ENCODE results near the gene KRT3. TPM values are rescaled to one million over a fixed set of nuclear protein-coding genes. Genes with fewer than 3 reads are reported as not detected.
A peak's percentile ranks its signal among the peaks of the same experiment; 100 is the strongest.

KRT3 gene
- total RNA-seq (not detected), total RNA-seq (0 reads per million in 2 donors)

- ATAC-seq (no peak), DNase-seq (no peak)
- no peaks in the 10 kb centered on the region for H3K9me3 ChIP-seq (ENCODE audit: control insufficient read depth, low read length, poor library complexity, severe bottlenecking)
- no peak within 1 kb of the TSS for H3K27ac Mint-ChIP-seq
- peaks cover 2% of the 10 kb centered on the region for H3K36me3 Mint-ChIP-seq (ENCODE audit: low read depth)
- H3K4me1 Mint-ChIP-seq = no peaks in the 10 kb centered on the region
- no peak within 1 kb of the TSS for H3K4me3 Mint-ChIP-seq
- H3K27me3 Mint-ChIP-seq = peaks cover 61% of the 10 kb centered on the region
These were observed at the start of gene KRT3 for GRCh38 chr12:52795694-52796428. Gene KRT3 (minus strand): TSS chr12:52796117. CDS start chr12:52796042, 75 bp downstream.

GRCh38 chr12:52844386-52844785 lies 48.5 kb upstream of the KRT3 start:
- DNase-seq = no peak
- Mint-ChIP-seq H3K36me3 (ENCODE audit: low read depth) (peaks cover 2% of the 10 kb centered on the region), H3K4me1 (peaks cover 7% of the 10 kb centered on the region), H3K4me3 (no peak overlapping the region), H3K27me3 (peaks cover 30% of the 10 kb centered on the region), H3K27ac (no peak overlapping the region)
- ATAC-seq = no peak
- no peaks in the 10 kb centered on the region for H3K9me3 ChIP-seq (ENCODE audit: control insufficient read depth, low read length, poor library complexity, severe bottlenecking)

- ATAC-seq (no peak), DNase-seq (no peak)
- Mint-ChIP-seq H3K4me1 (peaks cover 13% of the 10 kb centered on the region), H3K4me3 (peak overlapping the region; percentile 55), H3K27ac (no peak overlapping the region), H3K27me3 (peaks cover 45% of the 10 kb centered on the region), H3K36me3 (ENCODE audit: low read depth) (peaks cover 8% of the 10 kb centered on the region)
- no peaks in the 10 kb centered on the region for H3K9me3 ChIP-seq (ENCODE audit: control insufficient read depth, low read length, poor library complexity, severe bottlenecking)
These were observed 43.7 kb upstream of the KRT3 start for GRCh38 chr12:52839436-52840105.

GRCh38 chr12:52838609-52839435 lies 42.9 kb upstream of the KRT3 start:
- no peak overlapping the region for H3K27ac Mint-ChIP-seq
- peaks cover 8% of the 10 kb centered on the region for H3K36me3 Mint-ChIP-seq (ENCODE audit: low read depth)
- no peaks in the 10 kb centered on the region for H3K9me3 ChIP-seq (ENCODE audit: control insufficient read depth, low read length, poor library complexity, severe bottlenecking)
- peak overlapping the region; percentile 55 for H3K4me3 Mint-ChIP-seq
- H3K4me1 Mint-ChIP-seq = peaks cover 13% of the 10 kb centered on the region
- DNase-seq = no peak
- no peak for ATAC-seq
- peaks cover 45% of the 10 kb centered on the region for H3K27me3 Mint-ChIP-seq

- no peak overlapping the region for H3K4me3 Mint-ChIP-seq
- no peaks in the 10 kb centered on the region for H3K9me3 ChIP-seq (ENCODE audit: control insufficient read depth, low read length, poor library complexity, severe bottlenecking)
- ATAC-seq (no peak), DNase-seq (no peak)
- H3K36me3 Mint-ChIP-seq (ENCODE audit: low read depth) = peaks cover 8% of the 10 kb centered on the region
- peaks cover 13% of the 10 kb centered on the region for H3K4me1 Mint-ChIP-seq
- peaks cover 48% of the 10 kb centered on the region for H3K27me3 Mint-ChIP-seq
- no peak overlapping the region for H3K27ac Mint-ChIP-seq
These were observed 42.1 kb upstream of the KRT3 start for GRCh38 chr12:52837781-52838608.

- Mint-ChIP-seq H3K36me3 (ENCODE audit: low read depth) (peaks cover 8% of the 10 kb centered on the region), H3K4me1 (peaks cover 9% of the 10 kb centered on the region), H3K27ac (no peak overlapping the region), H3K27me3 (peaks cover 53% of the 10 kb centered on the region), H3K4me3 (no peak overlapping the region)
- DNase-seq = no peak
- ATAC-seq = no peak
- H3K9me3 ChIP-seq (ENCODE audit: control insufficient read depth, low read length, poor library complexity, severe bottlenecking) = no peaks in the 10 kb centered on the region
These were observed 41.5 kb upstream of the KRT3 start for GRCh38 chr12:52837413-52837741.

GRCh38 chr12:52836491-52837412 lies 40.8 kb upstream of the KRT3 start:
- Mint-ChIP-seq H3K4me3 (no peak overlapping the region), H3K36me3 (ENCODE audit: low read depth) (peaks cover 8% of the 10 kb centered on the region), H3K27ac (no peak overlapping the region), H3K4me1 (peaks cover 9% of the 10 kb centered on the region), H3K27me3 (peaks cover 53% of the 10 kb centered on the region)
- no peak for ATAC-seq
- DNase-seq = no peak
- H3K9me3 ChIP-seq (ENCODE audit: control insufficient read depth, low read length, poor library complexity, severe bottlenecking) = no peaks in the 10 kb centered on the region

- H3K4me1 Mint-ChIP-seq = peaks cover 9% of the 10 kb centered on the region
- H3K4me3 Mint-ChIP-seq = no peak overlapping the region
- peaks cover 8% of the 10 kb centered on the region for H3K36me3 Mint-ChIP-seq (ENCODE audit: low read depth)
- no peak for ATAC-seq
- no peak overlapping the region for H3K27ac Mint-ChIP-seq
- no peak for DNase-seq
- H3K27me3 Mint-ChIP-seq = peaks cover 57% of the 10 kb centered on the region
- no peaks in the 10 kb centered on the region for H3K9me3 ChIP-seq (ENCODE audit: control insufficient read depth, low read length, poor library complexity, severe bottlenecking)
These were observed 40.1 kb upstream of the KRT3 start for GRCh38 chr12:52836042-52836466.

- no peaks in the 10 kb centered on the region for H3K9me3 ChIP-seq (ENCODE audit: control insufficient read depth, low read length, poor library complexity, severe bottlenecking)
- no peak overlapping the region for H3K27ac Mint-ChIP-seq
- H3K4me1 Mint-ChIP-seq = peaks cover 9% of the 10 kb centered on the region
- DNase-seq (no peak), ATAC-seq (no peak)
- no peak overlapping the region for H3K4me3 Mint-ChIP-seq
- peaks cover 58% of the 10 kb centered on the region for H3K27me3 Mint-ChIP-seq
- H3K36me3 Mint-ChIP-seq (ENCODE audit: low read depth) = peaks cover 8% of the 10 kb centered on the region
These were observed 39.5 kb upstream of the KRT3 start for GRCh38 chr12:52835271-52836041.

GRCh38 chr12:52834727-52835001 lies 38.7 kb upstream of the KRT3 start:
- Mint-ChIP-seq H3K36me3 (ENCODE audit: low read depth) (peaks cover 6% of the 10 kb centered on the region), H3K4me3 (no peak overlapping the region), H3K27me3 (peaks cover 59% of the 10 kb centered on the region), H3K27ac (no peak overlapping the region), H3K4me1 (peaks cover 9% of the 10 kb centered on the region)
- DNase-seq = no peak
- ATAC-seq = no peak
- H3K9me3 ChIP-seq (ENCODE audit: control insufficient read depth, low read length, poor library complexity, severe bottlenecking) = no peaks in the 10 kb centered on the region

GRCh38 chr12:52833922-52834726 lies 38.2 kb upstream of the KRT3 start, which contains the start of gene KRT79:
Gene KRT79 (minus strand): TSS chr12:52834311. CDS start chr12:52834260, 51 bp downstream.
- peaks cover 9% of the 10 kb centered on the region for H3K4me1 Mint-ChIP-seq
- H3K27me3 Mint-ChIP-seq = peaks cover 59% of the 10 kb centered on the region
- H3K27ac Mint-ChIP-seq = no peak within 1 kb of the TSS
- no peak for DNase-seq
- H3K36me3 Mint-ChIP-seq (ENCODE audit: low read depth) = peaks cover 6% of the 10 kb centered on the region
- H3K9me3 ChIP-seq (ENCODE audit: control insufficient read depth, low read length, poor library complexity, severe bottlenecking) = no peaks in the 10 kb centered on the region
- no peak for ATAC-seq
- H3K4me3 Mint-ChIP-seq = no peak within 1 kb of the TSS
